WTC11 (cell line): ENCODE data around the gene ACOD1.

Experiments used
- AR ChIP-seq: fragments of 250-450 bp; sonication (Bioruptor Pico); IDR thresholded peaks from 2 replicates; pipeline ENCODE4 v1.9.0; 2021; ENCODE audit warnings: mild to moderate bottlenecking
- ATF3 ChIP-seq: sonication (generic); formaldehyde crosslinking; conservative IDR thresholded peaks from 2 replicates; pipeline ENCODE4 v1.8.1; 2022; ENCODE audit warnings: mild to moderate bottlenecking, missing genetic modification reagents
- CTCF ChIP-seq: fragments of 200-600 bp; IDR thresholded peaks from 2 replicates; pipeline ENCODE4 v1.8.0; 2022; ENCODE audit warnings: antibody characterized with exemption
- E2F1 ChIP-seq: sonication (generic); formaldehyde crosslinking; IDR thresholded peaks from 2 replicates; pipeline ENCODE4 v1.8.0; 2022; ENCODE audit warnings: mild to moderate bottlenecking, missing genetic modification reagents
- ELF4 ChIP-seq: sonication (generic); formaldehyde crosslinking; IDR thresholded peaks from 2 replicates; pipeline ENCODE4 v1.8.1; 2022; ENCODE audit warnings: low read depth, mild to moderate bottlenecking, moderate library complexity, missing genetic modification reagents
- FOXJ3 ChIP-seq: sonication (generic); formaldehyde crosslinking; IDR thresholded peaks from 2 replicates; pipeline ENCODE4 v1.9.0; 2021; ENCODE audit warnings: missing genetic modification reagents, mild to moderate bottlenecking, borderline replicate concordance
- IRF1 ChIP-seq: sonication (generic); formaldehyde crosslinking; IDR thresholded peaks from 2 replicates; pipeline ENCODE4 v1.8.0; 2023; ENCODE audit warnings: missing genetic modification reagents
- NR1H2 ChIP-seq: sonication (generic); formaldehyde crosslinking; IDR thresholded peaks from 2 replicates; pipeline ENCODE4 v1.9.0; 2021; ENCODE audit warnings: mild to moderate bottlenecking, moderate library complexity, missing genetic modification reagents
- TCF7 ChIP-seq: sonication (generic); formaldehyde crosslinking; IDR thresholded peaks from 2 replicates; pipeline ENCODE4 v1.8.0; 2022; ENCODE audit warnings: mild to moderate bottlenecking, low read depth, missing genetic modification reagents, moderate library complexity
- TEAD4 ChIP-seq: sonication (generic); formaldehyde crosslinking; IDR thresholded peaks from 2 replicates; pipeline ENCODE4 v1.8.0; 2022; ENCODE audit warnings: mild to moderate bottlenecking, missing genetic modification reagents
- ZSCAN18 ChIP-seq: fragments of 250-450 bp; sonication (Bioruptor Pico); IDR thresholded peaks from 2 replicates; pipeline ENCODE4 v2.1.2; 2022; ENCODE audit warnings: mild to moderate bottlenecking, moderate library complexity

- no peak for TF ChIP-seq FOXJ3 (CRISPR knock-in tag)
- no peak for TF ChIP-seq E2F1 (CRISPR knock-in tag)
- TF ChIP-seq ATF3 (CRISPR knock-in tag) = no peak
- no peak for TF ChIP-seq CTCF
- no peak for TF ChIP-seq NR1H2
- TF ChIP-seq ELF4 = no peak
- TF ChIP-seq IRF1 (CRISPR knock-in tag) = no peak
- TF ChIP-seq TEAD4 (CRISPR knock-in tag) = no peak
- TF ChIP-seq TCF7 = no peak
- no peak for TF ChIP-seq ZSCAN18
- no peak for TF ChIP-seq AR
Measured at GRCh38 chr13:76991432-76991795, 43.1 kb downstream of the ACOD1 start.
